ENCODE results near the gene SLC30A10. TPM values are rescaled to one million over a fixed set of nuclear protein-coding genes. Genes with fewer than 3 reads are reported as not detected.

Gene SLC30A10
- total RNA-seq, 1 donor from 2014 or later = 0.25 TPM

- Histone ChIP-seq H3K4me1 (no peaks in the 10 kb centered on the region), H3K27me3 (no peaks in the 10 kb centered on the region), H3K4me3 (no peak overlapping the region), H3K9me3 (no peaks in the 10 kb centered on the region), H3K27ac (no peak overlapping the region), H3K36me3 (no peaks in the 10 kb centered on the region)
- no peak for TF ChIP-seq CTCF (IDR thresholded peaks at IDR 0.05)
- TF ChIP-seq POLR2AphosphoS5 (IDR thresholded peaks at IDR 0.05; ENCODE audit: insufficient read depth in 1 of 2, low read depth in 1 of 2) = no peak
- TF ChIP-seq POLR2A (IDR thresholded peaks at IDR 0.05) = no peak
- intact Hi-C loops (cut with DNase I) = no loop called here
- no peak for DNase-seq (ENCODE audit: extremely low spot score in 2 of 2)
Observed at GRCh38 chr1:219883400-219884332, 44.7 kb downstream of the SLC30A10 start.

GRCh38 chr1:219882755-219883154 is 45.6 kb downstream of the SLC30A10 start:
- intact Hi-C loops (cut with DNase I) = no loop called here
- TF ChIP-seq POLR2A (IDR thresholded peaks at IDR 0.05) (no peak), CTCF (IDR thresholded peaks at IDR 0.05) (no peak), POLR2AphosphoS5 (IDR thresholded peaks at IDR 0.05; ENCODE audit: insufficient read depth in 1 of 2, low read depth in 1 of 2) (no peak)
- H3K27me3 ChIP-seq = no peaks in the 10 kb centered on the region
- no peaks in the 10 kb centered on the region for H3K9me3 ChIP-seq
- DNase-seq (ENCODE audit: extremely low spot score in 2 of 2) = no peak
- no peak overlapping the region for H3K27ac ChIP-seq
- H3K4me3 ChIP-seq = no peak overlapping the region
- H3K4me1 ChIP-seq = no peaks in the 10 kb centered on the region
- no peaks in the 10 kb centered on the region for H3K36me3 ChIP-seq

- H3K4me1 ChIP-seq = no peaks in the 10 kb centered on the region
- no peak overlapping the region for H3K27ac ChIP-seq
- no peak overlapping the region for H3K4me3 ChIP-seq
- no peak for TF ChIP-seq POLR2AphosphoS5 (IDR thresholded peaks at IDR 0.05; ENCODE audit: insufficient read depth in 1 of 2, low read depth in 1 of 2)
- TF ChIP-seq POLR2A (IDR thresholded peaks at IDR 0.05) = no peak
- no peak for TF ChIP-seq CTCF (IDR thresholded peaks at IDR 0.05)
- no peaks in the 10 kb centered on the region for H3K9me3 ChIP-seq
- H3K36me3 ChIP-seq = no peaks in the 10 kb centered on the region
- intact Hi-C loops (cut with DNase I) = no loop called here
- no peak for DNase-seq (ENCODE audit: extremely low spot score in 2 of 2)
- H3K27me3 ChIP-seq = no peaks in the 10 kb centered on the region
Observed at GRCh38 chr1:219882096-219882495, 46.3 kb downstream of the SLC30A10 start.

- no peaks in the 10 kb centered on the region for H3K27me3 ChIP-seq
- H3K27ac ChIP-seq = no peak overlapping the region
- no peak for DNase-seq (ENCODE audit: extremely low spot score in 2 of 2)
- no peaks in the 10 kb centered on the region for H3K36me3 ChIP-seq
- H3K4me1 ChIP-seq = no peaks in the 10 kb centered on the region
- H3K4me3 ChIP-seq = no peak overlapping the region
- no peak for TF ChIP-seq POLR2AphosphoS5 (IDR thresholded peaks at IDR 0.05; ENCODE audit: insufficient read depth in 1 of 2, low read depth in 1 of 2)
- no peak for TF ChIP-seq CTCF (IDR thresholded peaks at IDR 0.05)
- no peak for TF ChIP-seq POLR2A (IDR thresholded peaks at IDR 0.05)
- intact Hi-C loops (cut with DNase I) = no loop called here
- no peaks in the 10 kb centered on the region for H3K9me3 ChIP-seq
Observed at GRCh38 chr1:219880765-219881457, 47.4 kb downstream of the SLC30A10 start.
